Nucleus accumbens (tissue), 56 donors: ENCODE results near the gene VARS1.

Experiments
- DNase-seq, 56 donors: peaks; one replicate each; lab custom pipeline; 2025; lab: John Stamatoyannopoulos, UW

The VARS1 gene

DNA sequence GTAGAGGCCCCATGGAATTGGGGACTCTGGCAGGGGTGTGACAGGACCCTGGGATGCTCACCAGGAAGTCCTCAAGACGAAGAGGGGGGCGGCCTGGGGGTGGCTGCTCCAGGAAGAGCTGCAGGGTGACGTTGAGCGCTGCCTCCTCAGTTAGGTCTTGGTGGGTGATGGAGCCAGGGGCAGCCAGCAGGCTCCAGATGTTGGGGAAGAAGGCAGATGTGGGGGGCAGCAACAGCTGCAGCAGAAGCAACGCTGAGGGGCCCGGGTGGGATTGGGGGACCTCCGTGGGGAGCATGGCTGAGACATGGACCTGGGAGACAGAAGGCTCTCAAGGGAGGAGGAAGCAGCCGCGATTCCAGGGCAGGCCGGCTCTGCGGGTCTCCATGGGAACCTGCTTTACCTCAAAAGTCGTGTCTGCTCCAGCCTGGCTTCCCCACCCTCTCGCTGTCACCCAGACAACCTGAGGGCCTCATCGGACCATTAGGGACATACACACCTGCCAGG is 19.0 kb downstream of the VARS1 start:
- DNase-seq = peak in 13 of 56 donors; percentile 13 to 81 (median 39)

DNA sequence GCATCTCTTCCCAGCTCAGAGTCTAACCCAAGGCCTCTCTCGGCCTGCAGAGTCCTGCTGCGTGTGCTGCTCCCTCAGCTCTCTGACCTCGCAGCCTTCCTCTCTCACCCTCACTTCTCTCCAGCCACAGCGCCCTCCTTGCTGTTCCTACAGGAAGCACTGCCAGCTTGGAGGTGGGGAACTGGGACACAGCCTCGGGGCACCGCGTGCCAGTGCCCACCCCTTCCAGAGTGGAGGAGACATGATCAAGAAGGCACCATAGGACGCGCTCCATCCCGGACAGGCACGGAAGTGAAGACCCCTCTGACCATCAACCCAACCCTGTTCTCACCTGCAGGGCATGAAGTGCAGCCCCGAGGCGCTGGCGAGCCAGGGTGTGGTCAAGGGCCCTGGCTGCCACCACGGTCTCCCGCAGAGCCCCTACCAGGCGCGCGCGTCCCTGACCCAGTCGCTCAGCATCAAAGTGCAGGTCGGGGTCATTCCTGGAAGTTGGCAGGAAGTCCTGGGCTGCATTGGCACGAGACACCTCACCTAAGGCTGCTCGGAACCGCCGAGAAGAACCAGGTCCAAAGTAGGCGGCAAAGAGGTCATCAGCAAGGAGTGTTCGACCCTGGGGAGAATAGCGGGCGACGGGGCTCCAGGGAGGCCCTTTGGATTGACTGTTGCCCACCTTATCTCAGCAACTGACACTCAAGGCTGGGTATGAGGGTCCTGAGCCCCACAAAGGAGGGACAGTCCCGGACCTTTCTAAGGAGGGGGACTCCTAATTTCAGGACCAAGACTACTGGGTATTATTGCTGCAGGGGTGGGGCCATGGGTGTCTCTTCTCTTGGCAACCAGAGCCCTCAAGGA is 19.7 kb downstream of the VARS1 start:
- no peak for DNase-seq

DNA sequence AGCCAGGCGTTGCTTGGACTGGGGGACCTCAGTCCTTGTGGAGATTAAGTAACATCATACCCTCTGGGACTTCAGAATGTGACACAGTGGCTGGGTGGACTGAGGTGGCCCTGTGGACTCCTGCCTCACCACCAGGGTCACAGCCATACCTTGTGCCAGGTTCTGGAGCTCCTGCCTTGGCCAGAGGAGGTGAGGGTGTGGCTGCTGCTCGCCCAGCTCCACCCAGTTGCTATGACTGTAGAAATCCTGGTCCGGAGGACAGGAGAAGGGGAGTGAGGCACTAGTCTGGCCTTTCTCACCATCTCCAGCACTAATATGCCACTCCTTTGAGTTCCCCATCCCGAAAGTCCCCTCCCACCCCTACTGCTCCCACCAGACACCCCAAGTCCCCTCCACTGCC is 20.4 kb downstream of the VARS1 start:
- no peak for DNase-seq

DNA sequence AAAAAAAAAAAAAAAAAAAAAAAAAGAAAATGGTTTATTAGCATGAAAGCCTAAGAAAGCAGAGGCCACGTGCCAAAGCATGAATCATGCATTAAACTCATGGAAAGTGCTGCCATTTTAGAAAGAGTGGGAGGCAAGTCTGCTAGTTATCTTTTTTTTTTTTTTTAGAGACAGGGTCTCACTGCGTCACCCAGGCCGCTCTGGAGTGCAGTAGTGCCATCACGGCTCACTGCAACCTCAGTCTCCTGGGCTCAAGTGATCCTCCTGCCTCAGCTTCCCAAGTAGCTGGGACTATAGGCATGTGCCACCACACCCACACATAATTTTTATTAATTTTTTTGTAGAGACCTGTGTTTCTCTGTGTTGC is 23.6 kb downstream of the VARS1 start:
- peak in 1 of 56 donors; percentile 24 for DNase-seq

DNA sequence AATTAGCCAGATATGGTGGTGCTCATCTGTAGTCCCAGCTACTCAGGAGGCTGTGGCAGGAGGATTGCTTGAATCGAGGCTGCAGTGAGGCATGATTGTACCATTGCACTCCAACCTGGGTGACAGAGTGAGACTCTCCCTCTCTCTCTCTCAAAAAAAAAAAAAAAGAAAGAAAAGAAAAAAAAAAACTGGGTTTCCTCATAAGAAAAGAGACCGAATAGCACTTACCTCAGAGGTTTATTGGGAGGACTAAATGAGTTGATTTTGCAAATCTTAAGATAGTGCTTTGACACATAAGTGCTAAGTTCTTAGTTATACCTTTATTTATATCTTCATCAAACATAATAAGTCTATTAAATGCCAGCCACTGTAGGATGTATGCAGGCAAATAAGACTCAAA is 24.7 kb downstream of the VARS1 start:
- no peak for DNase-seq

DNA sequence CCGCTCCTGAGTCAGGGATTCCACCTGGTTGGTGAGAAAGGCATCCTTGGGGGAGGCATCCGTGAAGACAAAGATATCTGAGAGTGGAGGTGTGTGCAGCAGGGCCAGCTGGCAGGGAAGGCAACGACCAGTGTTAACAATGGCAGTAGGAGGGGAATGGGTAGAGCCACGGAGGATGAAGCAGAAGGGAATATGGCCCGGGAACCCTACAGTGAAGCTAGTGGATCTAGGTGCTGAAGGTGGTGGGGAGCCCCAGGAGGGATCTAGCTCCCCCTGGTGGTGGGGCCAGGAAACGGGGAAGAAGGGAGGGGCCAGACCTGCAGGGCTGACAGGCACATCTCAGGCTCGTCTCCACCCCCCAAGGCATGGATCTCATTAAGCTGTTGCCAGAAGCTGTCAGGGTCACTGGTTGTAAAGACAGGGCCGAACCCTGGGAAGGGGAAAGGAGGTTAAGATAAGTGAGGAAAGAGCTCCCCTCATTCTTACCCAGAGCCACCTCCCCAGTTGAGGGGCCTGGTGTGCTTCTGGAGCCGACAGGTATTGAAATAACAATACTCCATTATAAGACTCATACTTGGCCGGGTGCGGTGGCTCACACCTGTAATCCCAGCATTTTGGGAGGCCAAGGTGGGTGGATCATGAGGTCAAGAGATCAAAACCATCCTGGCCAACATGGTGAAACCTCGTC is 25.7 kb downstream of the VARS1 start:
- DNase-seq = peak in 8 of 56 donors; percentile 3 to 40 (median 9)

DNA sequence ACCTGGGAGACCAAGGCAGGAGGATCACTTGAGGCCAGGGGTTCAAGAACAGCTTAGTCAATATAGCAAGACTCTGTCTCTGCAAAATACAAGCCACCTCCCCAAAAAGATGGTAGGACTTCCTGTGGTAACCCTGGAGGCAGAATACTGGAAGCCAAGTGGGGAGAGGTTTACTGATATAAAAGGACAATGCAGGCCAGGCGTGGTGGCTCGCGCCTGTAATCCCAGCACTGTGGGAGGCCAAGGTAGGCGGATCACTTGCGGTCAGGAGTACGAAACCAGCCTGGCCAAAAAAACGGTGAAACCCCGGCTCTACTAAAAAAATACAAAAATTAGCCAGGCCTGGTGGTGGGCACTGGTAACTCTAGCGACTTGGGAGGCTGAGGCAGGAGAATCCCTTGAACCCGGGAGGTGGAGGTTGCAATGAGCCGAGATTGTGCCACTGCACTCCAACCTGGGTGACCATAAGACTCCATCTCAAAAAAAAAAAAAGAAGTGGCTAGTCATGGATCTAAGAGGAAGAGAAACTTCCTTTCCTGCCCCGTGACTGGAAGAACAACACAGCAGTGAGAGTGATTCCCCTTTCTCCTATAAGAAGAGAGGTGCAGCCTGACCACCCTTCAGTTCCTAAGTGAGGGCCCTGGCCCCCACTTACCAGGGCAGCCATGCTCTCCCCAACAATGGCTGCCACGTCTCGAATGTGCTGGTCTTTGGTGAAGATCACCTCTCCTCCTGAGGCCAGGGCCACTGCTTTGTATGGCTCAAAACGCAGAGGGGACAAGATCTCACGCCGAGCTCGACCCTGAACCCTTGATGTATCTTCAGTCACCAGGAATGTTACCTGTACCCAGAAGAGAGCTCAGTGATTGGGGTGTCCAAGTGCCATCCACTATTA is 26.9 kb downstream of the VARS1 start:
- DNase-seq = peak in 1 of 56 donors; percentile 22

DNA sequence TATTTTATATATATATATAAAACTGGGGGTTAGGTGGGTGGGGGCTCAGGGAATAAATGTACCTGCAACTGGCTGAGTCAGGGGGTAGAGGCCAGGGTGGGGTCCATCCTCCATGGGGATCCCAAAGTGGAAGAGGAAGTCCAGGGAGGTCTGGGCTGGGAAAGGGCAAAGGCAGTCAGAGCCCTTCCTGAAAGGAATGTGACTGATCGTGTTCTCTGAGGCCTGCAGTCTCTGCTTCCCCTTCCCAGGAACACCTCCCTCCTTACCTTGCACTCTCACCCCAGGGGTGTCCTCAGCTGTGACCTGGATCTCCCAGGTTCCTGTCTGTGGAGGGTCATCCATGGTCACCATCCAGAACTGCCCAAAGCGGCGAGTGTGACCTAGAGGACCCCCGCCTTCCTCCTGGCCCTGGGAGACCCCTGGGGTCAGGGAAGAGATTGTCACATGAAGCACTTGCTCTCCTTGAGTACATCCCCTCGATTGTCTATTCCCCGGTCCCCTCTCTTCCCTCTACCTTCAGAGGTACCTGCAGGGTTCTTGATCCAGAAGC is 28.4 kb downstream of the VARS1 start:
- DNase-seq = no peak

DNA sequence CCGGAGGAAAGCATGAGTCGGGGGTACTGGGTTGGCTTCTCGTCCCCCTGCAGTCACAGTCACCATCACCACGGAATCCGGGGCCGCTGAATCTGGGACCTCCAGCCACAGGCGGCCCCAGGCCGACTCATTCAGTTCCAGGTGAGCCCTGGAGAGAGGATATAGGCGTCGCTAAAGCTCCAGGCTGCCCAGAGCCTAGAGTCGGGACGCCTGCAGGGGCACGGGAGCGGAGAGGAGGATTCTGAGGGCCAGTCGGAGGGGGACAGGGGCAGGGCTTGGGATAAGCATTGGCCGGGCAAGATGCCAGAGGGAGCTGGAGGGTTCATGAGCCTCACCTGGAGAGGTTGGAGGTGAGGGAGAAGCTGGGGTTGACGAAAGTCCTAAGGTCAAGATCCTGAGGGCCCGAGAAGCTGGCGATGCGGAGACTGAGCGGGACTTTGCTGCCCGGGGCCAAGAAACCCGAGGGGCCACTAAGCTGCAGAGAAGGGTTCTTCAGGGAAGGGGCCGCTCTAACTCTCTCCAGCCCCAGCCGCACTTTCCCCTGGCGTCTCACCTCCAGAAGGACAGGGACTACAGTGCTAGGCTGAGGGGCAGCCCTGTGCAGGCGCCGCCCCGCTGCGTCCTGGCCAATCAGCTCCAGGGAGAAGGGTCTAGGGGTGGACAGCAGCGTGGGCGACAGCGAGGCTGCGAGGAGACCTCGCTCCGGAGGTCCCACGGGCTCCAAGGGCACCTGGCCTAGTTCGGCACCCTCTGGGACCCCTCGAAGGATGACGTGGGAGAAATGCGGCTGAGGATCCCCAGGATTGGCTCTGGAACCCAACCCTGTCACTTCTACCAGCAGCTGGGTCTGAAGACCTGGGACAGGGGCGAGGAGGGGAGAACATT is 29.4 kb downstream of the VARS1 start:
- no peak for DNase-seq

DNA sequence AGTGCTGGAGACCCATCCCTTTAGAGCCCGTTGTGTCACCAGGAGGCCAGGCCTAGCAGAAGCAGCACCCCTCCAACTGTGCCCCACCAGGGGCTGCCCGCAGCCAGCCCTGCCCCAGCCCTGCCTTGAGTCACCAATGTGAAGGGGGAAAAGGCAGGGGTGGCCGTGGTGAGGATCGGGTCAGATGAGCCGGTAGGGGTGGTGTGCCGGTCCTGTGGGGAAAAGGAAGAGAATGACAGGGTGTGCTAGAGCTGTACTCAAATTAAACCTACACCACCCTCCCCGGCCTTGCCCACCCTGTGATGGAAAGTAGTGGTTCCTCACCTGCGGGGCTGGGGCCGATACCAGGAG is 30.0 kb downstream of the VARS1 start:
- DNase-seq = no peak

DNA sequence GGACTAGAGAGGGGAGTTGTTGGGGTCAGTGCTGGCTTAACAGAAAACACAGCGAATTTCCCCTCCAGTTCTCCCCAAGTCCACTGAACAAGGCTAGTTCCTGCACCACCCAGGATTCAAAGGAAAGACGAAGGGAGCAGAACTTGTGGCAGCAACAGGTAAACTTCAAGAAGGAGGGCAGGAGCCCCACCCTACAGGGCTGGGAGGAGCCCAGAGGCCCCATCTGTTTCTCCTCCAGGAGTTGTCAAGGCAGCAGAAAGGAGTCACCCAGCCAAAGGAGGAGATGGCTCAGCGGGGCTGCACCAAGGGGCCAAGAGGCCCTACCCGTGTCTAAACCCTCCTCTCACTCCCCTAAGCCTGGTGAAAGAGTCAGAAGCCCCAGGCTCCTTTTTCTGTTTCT is 31.4 kb downstream of the VARS1 start:
- no peak for DNase-seq

DNA sequence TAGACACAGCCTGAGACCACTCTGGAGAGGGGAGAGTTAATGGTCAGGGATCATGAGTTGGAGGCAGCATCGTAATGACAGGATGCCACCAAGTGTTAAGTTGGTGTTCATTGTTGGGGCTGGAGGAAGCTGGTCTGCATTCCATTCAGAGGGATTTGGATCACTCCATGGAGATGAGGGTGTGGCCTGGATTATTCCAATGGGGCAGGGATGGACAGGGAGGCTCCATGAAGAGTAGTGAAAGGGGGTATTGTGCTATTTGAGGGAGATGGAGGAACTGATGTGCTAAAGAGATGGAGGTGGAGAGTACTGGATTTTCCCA is 32.0 kb downstream of the VARS1 start:
- DNase-seq = peak in 1 of 56 donors; percentile 14

DNA sequence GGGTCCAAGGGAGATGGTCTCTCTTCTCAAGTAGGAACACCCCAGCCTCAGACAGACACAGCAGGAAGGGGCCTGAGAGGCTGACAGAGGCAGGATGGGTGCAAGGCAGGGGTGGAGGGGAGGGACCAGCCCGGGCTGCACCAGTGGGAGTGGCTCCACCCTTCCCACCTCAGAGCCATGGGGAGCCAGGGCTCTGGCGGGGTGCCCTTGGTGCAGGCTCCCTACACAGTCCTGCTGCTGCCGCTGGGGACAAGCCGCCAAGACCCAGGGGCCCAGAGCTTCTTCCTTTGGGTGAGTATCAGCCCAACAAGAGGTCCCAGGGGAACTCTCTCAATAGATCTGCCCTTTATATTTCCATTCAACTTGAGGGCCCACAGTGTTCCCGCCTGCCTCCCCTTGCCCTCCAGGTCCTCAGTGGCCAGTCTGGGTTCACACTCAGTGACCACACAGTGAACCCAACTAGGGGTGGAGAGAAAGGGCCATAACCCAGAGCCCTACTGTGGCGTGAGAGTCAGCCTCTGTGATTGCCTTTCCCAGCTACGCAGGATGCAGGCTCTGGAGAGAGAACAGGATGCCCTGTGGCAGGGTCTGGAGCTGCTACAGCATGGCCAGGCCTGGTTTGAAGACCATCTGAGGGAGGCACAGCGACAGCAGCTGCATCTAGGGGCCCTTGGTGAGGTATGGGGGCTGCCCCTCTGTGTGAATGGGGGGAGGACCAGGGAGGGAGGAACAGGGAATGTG is 32.5 kb downstream of the VARS1 start:
- no peak for DNase-seq

DNA sequence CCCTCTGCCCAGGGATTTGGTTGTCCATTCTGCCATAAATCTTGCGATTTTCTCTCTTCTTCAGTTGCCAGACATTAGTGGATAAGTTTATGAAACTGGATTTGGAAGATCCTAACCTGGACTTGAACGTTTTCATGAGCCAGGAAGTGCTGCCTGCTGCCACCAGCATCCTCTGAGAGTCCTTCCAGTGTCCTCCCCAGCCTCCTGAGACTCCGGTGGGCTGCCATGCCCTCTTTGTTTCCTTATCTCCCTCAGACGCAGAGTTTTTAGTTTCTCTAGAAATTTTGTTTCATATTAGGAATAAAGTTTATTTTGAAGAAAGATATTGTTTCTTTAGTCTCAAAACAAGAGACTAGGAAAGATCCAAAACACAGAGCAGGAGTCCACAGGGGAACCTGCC is 33.2 kb downstream of the VARS1 start, which contains the start of gene SAPCD1:
SAPCD1 (plus strand) TSS at position 301 of the 400 bp plus-strand sequence. CDS start 399 bp downstream, outside the sequence.
- DNase-seq = no peak

DNA sequence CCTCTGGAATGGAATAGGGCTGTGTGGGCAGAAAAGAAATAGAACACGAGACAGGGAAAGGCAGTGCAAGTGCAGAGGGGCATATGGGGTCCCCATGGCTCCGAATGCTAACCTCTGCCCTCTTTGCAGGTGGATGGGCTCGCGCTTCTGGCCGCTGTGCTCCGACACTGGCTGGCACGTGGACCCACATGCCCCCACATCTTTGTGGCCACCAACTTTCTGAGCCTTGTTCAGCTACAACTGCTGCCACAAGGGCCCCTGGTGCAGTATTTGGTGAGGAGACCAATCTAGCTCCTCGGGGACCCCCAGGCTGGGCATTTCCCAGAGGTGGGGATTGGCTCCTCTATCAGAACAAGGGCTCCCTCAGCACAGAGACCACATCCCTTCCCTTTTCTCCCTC is 34.2 kb downstream of the VARS1 start:
- DNase-seq = no peak

DNA sequence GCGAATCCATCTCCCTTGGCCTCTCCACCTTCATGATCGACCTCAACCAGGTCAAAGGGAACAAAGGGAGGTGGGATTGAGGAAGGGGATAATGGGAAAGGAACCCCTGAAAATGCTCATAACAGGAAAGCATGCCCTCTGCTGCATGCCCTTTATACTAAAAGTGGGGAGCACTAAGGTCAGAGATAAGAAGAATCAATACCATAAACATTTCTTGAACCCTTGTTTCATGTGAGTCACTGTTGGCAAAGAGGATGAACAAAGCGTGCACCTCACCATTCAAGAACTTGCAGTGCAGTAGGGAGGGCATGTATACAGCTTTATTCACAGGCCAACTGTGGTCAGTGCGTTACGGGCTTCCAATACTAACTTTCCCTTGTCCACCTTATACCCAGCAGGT is 34.8 kb downstream of the VARS1 start:
- DNase-seq = no peak

DNA sequence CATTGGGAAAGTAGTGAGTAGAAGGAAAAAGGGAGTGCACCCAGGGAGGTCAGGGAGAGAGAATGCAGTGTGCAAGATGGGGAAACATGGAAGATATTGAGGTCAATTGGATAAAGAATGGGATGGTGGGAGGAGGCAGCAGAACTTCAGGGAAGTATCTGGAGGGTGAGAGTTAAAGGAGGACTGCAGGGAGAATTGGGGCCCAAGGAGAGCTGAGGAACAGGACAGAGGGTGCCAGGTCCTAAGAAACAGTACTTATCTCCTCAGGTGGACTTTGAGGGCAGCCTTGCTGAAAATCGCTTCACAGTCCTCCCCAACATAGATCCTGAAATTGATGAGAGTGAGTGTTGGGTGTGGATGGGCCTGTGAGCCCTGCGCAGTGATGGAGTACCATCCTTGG is 37.3 kb downstream of the VARS1 start:
- DNase-seq = no peak

DNA sequence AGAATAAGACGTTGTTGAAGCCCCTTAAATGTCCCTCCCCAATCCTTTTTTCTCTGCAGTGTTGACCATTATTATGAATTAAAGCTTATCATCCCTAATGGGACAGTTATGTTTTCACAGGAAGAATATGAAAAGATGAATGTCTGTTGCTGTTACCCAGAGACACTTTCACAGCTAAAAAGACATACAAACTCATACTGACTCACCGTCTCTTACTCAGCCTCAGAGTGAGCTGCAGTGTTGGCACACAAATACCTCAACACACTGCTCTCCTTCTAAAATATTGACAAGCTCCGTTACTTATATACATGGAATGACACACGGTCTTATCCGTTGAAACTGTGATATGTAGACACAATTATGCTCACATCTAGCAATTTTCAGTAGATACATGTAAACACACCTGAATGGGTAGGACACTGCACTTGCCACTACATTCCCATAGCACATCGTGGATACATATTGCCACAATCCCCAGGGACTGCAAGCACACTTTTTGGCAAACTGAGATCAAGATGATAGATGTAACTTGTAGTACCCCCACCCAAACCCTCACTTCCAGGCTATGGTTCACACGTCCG is 42.7 kb downstream of the VARS1 start:
- no peak for DNase-seq
